ENCODE results near the gene CHMP5.

- TF ChIP-seq CTCF (IDR thresholded peaks at IDR 0.05; ENCODE audit: low read depth, low read length) (no peak), POLR2A (IDR thresholded peaks at IDR 0.05; ENCODE audit: extremely low read depth, insufficient read length) (no peak), MAX (IDR thresholded peaks at IDR 0.05; ENCODE audit: low read depth, low read length) (no peak)
Observed at GRCh38 chr9:33260372-33260771, 4.5 kb upstream of the CHMP5 start.

Measured in NB4 (cell line).